Keratinocyte (primary cell): ENCODE measurements around the gene SH3PXD2A. TPM values are rescaled to one million over a fixed set of nuclear protein-coding genes. Genes with fewer than 3 reads are reported as not detected.

Experiments used
- DNase-seq: peaks from one replicate; pipeline ENCODE4 v3.0.0-alpha.2; 2011; ENCODE audit warnings: low read depth, missing footprints, low spot score
- FAIRE-seq: peaks from 2 replicates; lab custom pipeline; 2011; peaks lifted over from hg19 to GRCh38; lab: Jason Lieb, UNC
- H2AFZ ChIP-seq: 2 replicates; pipeline ENCODE4 v1.6.0; 2012; ENCODE audit warnings: low read length, control low read depth, inconsistent platforms; ENCODE audit not compliant: control insufficient read depth
- H3K27ac ChIP-seq: 2 replicates; pipeline ENCODE4 v1.5.1; 2011; ENCODE audit warnings: low read length; ENCODE audit not compliant: control insufficient read depth, insufficient read depth
- H3K27me3 ChIP-seq: 3 replicates; pipeline ENCODE4 v1.6.0; 2011; ENCODE audit warnings: low read length; ENCODE audit not compliant: control insufficient read depth, insufficient read depth; ENCODE audit errors: extremely low read depth
- H3K36me3 ChIP-seq, 2 experiments: 2 replicates in 1 of 2; 3 replicates in 1 of 2; pipeline ENCODE4 v1.5.1; 2011; ENCODE audit warnings: low read length in 2 of 2, mild to moderate bottlenecking in 1 of 2; ENCODE audit not compliant: control insufficient read depth in 2 of 2, insufficient read depth in 2 of 2; ENCODE audit errors: extremely low read depth in 1 of 2
- H3K4me1 ChIP-seq: 3 replicates; pipeline ENCODE4 v1.5.1; 2011; ENCODE audit warnings: low read length; ENCODE audit not compliant: control insufficient read depth, insufficient read depth; ENCODE audit errors: extremely low read depth
- H3K4me2 ChIP-seq: 3 replicates; pipeline ENCODE4 v1.6.0; 2011; ENCODE audit warnings: low read depth, low read length; ENCODE audit not compliant: control insufficient read depth, insufficient read depth; ENCODE audit errors: extremely low read depth
- H3K4me3 ChIP-seq, 3 experiments: fragments of 200-600 bp in 1 of 3; sonication (generic) in 1 of 3; 2 replicates in 2 of 3; 3 replicates in 1 of 3; pipeline ENCODE4 v1.5.1; 2011 to 2016; ENCODE audit warnings: low read length in 3 of 3, mild to moderate bottlenecking in 3 of 3, control low read depth in 2 of 3, inconsistent platforms in 1 of 3, low read depth in 1 of 3, mixed read lengths in 1 of 3, mixed run types in 1 of 3, moderate library complexity in 1 of 3; ENCODE audit not compliant: control insufficient read depth in 2 of 3, insufficient read depth in 2 of 3; ENCODE audit errors: extremely low read depth in 1 of 3
- H3K79me2 ChIP-seq: 2 replicates; pipeline ENCODE4 v1.6.0; 2012; ENCODE audit warnings: low read length; ENCODE audit not compliant: control insufficient read depth, insufficient read depth
- H3K9ac ChIP-seq: 3 replicates; pipeline ENCODE4 v1.6.0; 2011; ENCODE audit warnings: low read length; ENCODE audit not compliant: control insufficient read depth, insufficient read depth; ENCODE audit errors: extremely low read depth
- H3K9me1 ChIP-seq: 3 replicates; pipeline ENCODE4 v1.6.0; 2011; ENCODE audit warnings: low read length; ENCODE audit not compliant: control insufficient read depth, insufficient read depth; ENCODE audit errors: extremely low read depth
- H3K9me3 ChIP-seq: 2 replicates; pipeline ENCODE4 v1.5.1; 2012; ENCODE audit warnings: low read depth, low read length; ENCODE audit not compliant: control insufficient read depth
- H4K20me1 ChIP-seq: 3 replicates; pipeline ENCODE4 v1.6.0; 2011; ENCODE audit warnings: low read length; ENCODE audit not compliant: control insufficient read depth, insufficient read depth; ENCODE audit errors: extremely low read depth
- CTCF ChIP-seq, 3 experiments: IDR thresholded peaks in 1 of 3; conservative IDR thresholded peaks in 1 of 3; optimal IDR thresholded peaks in 1 of 3; 2 replicates in 2 of 3; 3 replicates in 1 of 3; pipeline versions ENCODE3 to v1.5.1; 2011; ENCODE audit warnings: low read length in 3 of 3, mild to moderate bottlenecking in 3 of 3, moderate library complexity in 2 of 3, control low read depth in 1 of 3, inconsistent platforms in 1 of 3; ENCODE audit not compliant: insufficient read depth in 2 of 3; ENCODE audit errors: extremely low read depth in 1 of 3
- EZH2 ChIP-seq: IDR thresholded peaks from one replicate; pipeline ENCODE4 v1.6.1; 2012; ENCODE audit warnings: inconsistent platforms, mild to moderate bottlenecking, low read length, moderate library complexity
- dilution Hi-C: fragments of 300-500 bp; cut with MboI; formaldehyde crosslinking; loops from one replicate; pipeline ENCODE4 v1.7.0; 2020; ENCODE audit warnings: low sequenced_read_pairs; ENCODE audit not compliant: extremely low pct_ligation_motif_present
- polyA plus RNA-seq, 5 experiments: library from polyadenylated mRNA; depleted of rRNA in 3 of 5; stranded (reverse) in 3 of 5; stranded (forward) in 1 of 5; unstranded in 1 of 5; fragments of >200 nt; gene quantifications; 1 replicate in 1 of 5; 2 replicates in 3 of 5; 3 replicates in 1 of 5; pipeline versions ENCODE4 v1.2.1 to v1.2.3, GENCODE V29; 2011 to 2012; ENCODE audit warnings: missing spikeins in 2 of 5, low read depth in 1 of 5, low replicate concordance in 1 of 5

The SH3PXD2A gene
- polyA plus RNA-seq, 1 donor (not counting 4 experiments of a cell fraction or from before 2014, with no cell fraction given), result 33.9 TPM

DNA sequence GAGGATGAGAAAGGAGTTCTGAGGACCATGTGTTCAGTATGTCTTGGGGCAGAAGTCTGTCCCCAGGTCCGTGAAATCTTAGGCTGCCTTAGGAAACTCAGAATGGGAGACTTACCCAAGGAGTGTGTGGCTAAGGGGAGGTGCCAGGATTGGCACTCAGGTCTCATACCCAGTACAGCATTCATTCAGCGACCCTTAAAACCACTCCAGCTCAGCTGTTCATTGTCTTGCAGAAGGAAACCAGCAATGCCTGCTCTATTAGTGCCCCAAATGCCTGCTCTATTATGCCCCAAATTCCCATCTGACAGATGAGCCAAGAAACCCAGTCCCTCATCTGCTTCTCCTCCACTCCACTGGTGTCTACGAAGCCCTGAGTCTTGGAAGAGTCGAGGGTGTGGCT, 214.1 kb downstream of the SH3PXD2A start:
- H3K9me3 ChIP-seq, result no peaks in the 10 kb centered on the region
- H3K4me2 ChIP-seq, result no peak overlapping the region
- FAIRE-seq (peak; percentile 65), DNase-seq (no peak)
- no peak overlapping the region for H3K4me3 ChIP-seq
- H3K36me3 ChIP-seq, result peaks cover 37 to 42% of the 10 kb centered on the region in 2 experiments
- H3K4me1 ChIP-seq, result peaks cover 10% of the 10 kb centered on the region
- H4K20me1 ChIP-seq, result peaks cover 22% of the 10 kb centered on the region
- TF ChIP-seq CTCF (optimal IDR thresholded peaks at IDR 0.05 in 1 of 3, IDR thresholded peaks at IDR 0.05 in 1 of 3, conservative IDR thresholded peaks at IDR 0.05 in 1 of 3; ENCODE audit: extremely low read depth in 1 of 3, insufficient read depth in 2 of 3, low read length in 3 of 3), result no peak
- TF ChIP-seq EZH2, result no peak
- no peak overlapping the region for H3K9ac ChIP-seq
- H3K79me2 ChIP-seq, result peaks cover 73% of the 10 kb centered on the region
- H3K27me3 ChIP-seq, result no peaks in the 10 kb centered on the region
- no peak overlapping the region for H2AFZ ChIP-seq
- dilution Hi-C loops, result no loop called here
- no peak overlapping the region for H3K27ac ChIP-seq
- H3K9me1 ChIP-seq, result peaks cover 4% of the 10 kb centered on the region

- Histone ChIP-seq H3K4me3 (no peak overlapping the region), H3K9ac (no peak overlapping the region), H3K4me1 (peaks cover 4% of the 10 kb centered on the region), H2AFZ (no peak overlapping the region), H3K9me1 (peaks cover under 1% of the 10 kb centered on the region), H3K27me3 (no peaks in the 10 kb centered on the region), H3K79me2 (peaks cover 67% of the 10 kb centered on the region), H3K4me2 (no peak overlapping the region), H3K27ac (no peak overlapping the region), H3K9me3 (no peaks in the 10 kb centered on the region), H4K20me1 (peaks cover 18% of the 10 kb centered on the region), H3K36me3 (peaks cover 38 to 41% of the 10 kb centered on the region in 2 experiments)
- dilution Hi-C loops, result no loop called here
- TF ChIP-seq EZH2, result no peak
- TF ChIP-seq CTCF (optimal IDR thresholded peaks at IDR 0.05 in 1 of 3, IDR thresholded peaks at IDR 0.05 in 1 of 3, conservative IDR thresholded peaks at IDR 0.05 in 1 of 3; ENCODE audit: extremely low read depth in 1 of 3, insufficient read depth in 2 of 3, low read length in 3 of 3), result no peak
- DNase-seq, result no peak
- no peak for FAIRE-seq
Observed at GRCh38 chr10:103640436-103641181, 214.8 kb downstream of the SH3PXD2A start.
